IPS DF 19.7 (cell line): ENCODE results near the gene DUSP22.

Source experiments
- DNase-seq: peaks from one replicate; pipeline ENCODE4 v3.0.0-alpha.2; 2013; ENCODE audit warnings: low read depth, low spot score

DUSP22 gene

DNA sequence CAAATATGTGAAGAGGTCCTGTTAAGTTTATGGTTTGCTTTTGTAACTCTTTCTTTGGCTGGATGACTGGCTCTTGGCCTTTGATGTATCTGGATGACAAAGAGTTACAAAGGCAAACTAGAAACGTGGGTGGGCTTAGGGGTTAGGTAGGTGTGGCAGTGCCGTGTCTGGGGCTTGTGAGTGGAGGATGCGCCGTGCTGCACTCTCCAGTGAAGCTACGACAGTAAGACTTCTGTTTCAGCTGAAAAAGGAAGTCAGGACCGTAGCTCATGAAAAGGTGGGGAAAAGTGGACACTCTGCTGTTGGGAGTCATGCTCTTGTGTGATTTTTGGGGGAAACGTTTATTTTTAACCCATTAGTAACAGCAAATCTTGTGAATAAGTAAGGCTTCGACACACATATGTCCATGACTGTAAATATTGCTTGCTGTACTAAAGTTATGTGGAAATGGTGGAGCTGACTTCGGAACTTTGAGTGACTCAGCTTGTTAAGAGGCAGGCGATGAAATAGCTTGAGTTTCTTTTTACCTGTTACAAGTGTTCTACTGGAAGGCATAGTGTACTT lies 45.6 kb downstream of the DUSP22 start:
- no peak for DNase-seq

DNA sequence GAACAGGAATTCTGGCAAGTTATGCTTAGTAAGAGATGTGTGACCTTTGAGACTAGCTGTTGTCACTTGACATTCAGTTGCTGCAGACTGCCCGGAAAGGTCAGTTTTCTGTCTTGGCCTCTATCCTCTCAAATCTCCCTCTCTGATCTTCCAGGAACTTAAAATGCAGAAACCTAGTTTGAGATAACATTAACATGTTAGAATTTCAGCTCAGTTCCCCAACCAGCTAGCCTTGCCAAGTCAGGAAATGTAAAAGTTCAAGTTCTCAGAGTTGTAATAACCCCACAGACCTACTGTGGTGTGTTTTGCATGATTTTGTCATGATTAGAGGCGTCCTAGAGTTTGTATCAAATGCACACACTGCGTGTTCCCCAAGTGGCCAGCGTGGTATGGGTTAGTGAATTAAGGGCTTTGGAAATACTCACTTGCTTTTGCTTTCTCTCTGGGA lies 46.6 kb downstream of the DUSP22 start:
- DNase-seq: no peak

DNA sequence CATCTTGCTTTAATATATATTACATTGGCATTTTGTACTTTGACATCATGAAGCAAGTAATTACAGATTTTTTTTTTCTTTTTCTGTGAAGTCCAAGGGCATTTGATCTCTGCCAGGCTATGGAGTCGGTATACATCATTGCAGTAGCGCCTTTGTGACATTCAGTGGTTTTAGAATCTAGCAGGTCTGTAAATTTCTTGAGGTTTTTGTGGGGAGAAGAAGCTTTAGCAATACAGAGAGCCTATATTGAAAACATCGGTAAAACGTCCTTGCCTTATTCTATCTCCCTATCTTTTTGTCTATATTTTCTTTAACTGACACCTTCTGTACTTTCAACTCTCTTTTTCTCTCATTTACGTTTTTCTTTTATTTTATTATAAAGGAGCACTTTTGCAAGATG lies 47.2 kb downstream of the DUSP22 start:
- no peak for DNase-seq

DNA sequence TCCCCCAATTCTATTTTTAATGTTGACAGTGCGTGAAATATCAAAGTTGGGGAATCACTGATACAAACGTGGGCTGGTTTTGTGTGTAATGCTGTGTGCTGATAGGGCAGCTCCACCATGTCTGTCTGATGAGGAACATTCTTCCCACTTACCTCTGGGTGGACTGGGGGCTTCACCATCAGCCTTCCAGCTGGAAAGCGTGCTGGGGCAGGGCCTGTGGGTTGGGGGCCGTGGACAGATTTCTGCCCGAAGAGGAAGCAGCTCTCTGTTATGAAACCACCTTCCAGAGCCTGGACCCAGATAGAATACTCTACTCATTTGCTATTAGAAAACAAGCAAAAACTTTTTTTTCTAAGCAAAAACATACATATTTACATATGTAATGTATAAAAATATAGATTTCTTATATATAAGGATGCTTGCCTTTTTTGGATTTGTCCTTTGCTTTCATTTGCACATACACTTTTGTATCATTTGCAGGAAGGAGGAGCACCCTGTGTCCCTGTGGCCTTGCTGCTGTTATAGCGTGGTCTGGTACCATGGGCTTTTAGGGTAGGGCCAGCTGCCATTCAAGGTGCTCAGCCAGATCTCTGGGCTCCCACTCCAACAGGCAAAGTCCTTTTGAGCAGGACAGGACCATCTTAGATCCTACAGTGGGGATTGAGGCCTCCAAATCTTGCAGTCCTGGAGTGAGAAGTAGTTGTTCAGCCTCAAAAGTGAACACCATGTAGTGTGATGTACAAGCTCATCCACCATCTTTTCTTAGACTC lies 48.1 kb downstream of the DUSP22 start:
- DNase-seq: no peak

DNA sequence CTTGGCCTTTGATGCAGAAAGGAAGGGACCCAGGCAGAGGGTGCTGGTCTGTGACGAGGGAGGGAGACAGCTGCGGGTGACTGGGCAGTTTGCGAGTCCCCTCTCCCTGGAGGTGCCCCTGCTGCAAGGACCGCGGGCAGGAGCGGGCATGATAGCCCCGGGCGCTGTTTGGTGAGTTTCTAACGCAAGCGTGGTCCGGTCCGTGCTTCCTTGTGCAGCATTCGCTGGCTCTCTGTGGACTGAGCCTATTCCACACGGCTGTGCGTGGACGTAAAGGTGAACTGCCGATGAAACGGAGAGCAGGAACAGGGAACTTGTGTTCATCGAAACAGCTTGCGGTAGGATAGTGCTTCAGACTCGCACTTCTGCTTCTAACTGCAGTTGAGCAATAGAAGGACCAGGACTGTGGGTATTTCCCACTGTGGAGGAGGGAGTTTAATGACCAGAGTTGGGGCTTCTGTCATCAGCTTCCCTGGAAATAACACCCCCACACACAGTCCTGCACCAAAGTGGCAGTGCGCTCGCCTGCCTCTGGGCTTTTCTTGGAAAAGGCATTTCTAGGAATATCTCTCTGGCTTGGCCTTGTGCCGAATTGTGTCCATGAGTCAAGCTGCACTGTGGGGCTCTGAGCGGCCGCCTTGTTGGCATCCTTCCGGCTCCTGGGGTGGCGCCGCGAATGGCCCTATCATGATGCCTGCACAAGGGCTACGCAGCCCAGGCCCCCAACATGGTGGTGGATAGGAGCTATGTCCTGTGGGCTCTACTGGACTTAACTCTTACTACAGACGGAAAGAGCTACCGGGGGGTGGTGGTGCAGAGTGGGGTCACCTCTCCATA lies 48.9 kb downstream of the DUSP22 start:
- DNase-seq: no peak

DNA sequence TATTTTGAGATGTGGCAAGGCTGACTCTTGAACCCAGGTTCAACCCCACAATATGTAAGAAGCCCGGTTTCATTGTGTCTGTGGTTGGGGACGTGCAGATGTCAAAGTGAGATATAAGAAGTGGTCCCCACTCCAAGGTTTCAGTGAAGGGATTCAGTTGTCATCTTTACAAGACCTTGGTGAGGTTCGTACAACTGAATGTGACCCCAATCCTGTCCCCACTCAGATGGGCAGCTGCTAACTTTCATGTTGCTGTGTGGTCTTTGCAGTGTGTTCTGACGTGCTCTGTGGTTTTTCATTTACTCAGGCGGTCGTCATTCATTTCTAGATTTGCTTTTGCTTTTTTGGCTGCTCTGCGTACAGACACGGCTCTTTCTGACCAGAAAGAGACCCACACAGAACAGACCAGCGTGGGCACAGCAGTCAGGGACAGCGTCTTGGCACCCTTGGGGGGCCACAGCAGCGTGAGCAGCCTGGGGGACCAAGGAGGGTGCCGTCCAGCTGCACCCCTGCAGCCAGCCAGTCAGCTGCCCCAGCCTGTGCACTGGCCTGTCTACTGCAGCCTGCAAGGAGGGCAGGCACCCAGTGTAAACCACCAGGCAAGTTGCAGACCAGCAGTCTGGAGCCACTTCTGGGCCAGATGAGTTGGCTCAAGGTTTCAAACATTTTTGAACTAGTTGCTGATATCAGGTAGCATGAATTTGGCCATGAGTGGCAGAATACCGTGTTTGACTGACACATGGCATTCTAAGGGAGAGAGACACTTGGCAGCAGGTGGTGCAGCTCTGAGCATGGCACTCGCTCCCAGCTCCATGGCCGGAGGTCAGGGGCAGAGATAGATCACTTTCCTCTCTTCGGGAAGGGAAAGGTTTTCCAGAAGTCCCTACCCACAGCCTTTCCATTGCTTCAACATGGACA lies 49.9 kb downstream of the DUSP22 start:
- DNase-seq: no peak

DNA sequence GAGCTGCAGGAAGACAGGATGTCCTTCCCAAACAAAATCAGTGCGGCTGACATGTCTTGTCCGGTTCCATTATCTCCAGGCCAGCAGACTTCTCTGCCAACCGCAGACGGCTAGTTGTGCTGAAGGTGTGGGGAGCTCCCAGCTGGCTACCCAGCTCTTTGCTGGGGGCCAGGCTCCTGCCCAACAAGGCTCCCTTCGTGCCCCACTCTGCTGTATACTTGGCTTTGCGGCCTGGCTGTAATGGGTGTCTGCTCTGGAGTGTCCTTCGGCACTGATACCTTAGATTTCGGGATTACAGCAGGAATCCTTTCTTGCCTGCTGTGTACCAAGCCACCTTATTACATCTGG lies 50.5 kb downstream of the DUSP22 start:
- no peak for DNase-seq

DNA sequence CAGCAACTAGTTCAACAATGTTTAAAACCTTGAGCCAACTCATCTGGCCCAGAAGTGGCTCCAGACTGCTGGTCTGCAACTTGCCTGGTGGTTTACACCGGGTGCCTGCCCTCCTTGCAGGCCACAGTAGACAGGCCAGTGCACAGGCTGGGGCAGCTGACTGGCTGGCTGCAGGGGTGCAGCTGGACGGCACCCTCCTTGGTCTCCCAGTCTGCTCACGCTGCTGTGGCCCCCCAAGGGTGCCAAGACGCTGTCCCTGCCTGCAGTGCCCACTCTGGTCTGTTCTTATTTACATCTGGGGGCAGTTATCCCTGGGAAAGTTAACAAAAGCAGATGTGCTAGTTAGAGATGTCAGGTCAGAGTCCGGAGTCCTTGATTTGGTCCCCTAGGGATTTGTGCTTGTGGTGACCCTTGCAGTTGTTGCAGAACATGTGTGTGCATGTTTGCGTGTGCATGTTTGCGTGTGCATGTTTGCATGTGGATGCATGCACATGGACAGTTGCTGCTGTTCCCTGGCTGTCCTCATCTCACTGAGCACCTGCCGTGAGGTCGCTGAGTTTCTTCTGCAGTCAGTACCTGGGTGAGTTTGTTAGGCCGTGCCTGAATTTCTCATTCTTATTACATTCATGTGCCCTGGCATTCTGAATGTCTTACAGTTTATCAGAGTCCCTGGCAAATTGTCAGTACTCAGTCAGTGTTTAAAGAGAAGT lies 51.1 kb downstream of the DUSP22 start:
- no peak for DNase-seq

DNA sequence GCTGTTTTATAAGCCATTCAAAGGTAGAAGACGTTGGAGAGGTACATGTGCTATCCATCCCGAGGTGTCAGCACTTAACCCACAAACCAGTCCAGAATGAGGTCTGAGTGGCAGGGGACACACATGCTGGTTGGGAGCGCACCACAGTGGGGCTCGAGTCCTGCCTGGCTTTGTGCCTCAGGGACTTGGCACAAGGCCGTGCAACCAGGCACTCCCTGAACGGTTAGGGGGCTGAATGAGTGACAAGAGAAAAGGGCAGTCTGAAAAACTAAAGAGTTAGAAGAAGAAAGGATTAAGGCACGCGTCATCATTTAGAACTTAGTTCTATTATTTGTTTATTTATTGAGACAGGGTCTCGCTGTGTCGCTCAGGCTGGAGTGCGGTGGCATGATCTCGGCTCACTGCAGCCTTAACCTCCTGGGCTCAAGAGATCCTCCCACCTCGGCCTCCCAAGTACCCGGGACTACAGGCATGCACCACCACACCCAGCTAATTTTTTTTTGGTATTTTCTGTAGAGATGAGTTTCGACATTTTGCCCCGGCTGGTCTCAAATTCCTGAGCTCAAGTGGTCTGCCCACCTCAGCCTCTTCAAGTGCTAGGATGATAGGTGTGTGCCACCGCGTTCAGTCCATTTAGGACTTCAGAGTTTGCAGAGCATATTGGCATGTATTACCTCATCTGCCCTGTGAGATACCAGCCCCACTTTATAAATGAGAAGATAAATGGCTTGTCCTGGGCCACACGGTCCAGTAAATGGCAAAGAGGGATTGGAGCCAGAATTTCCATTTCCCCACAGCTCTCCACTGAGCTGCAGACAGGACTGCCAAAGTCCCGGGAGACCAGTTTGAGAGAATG lies 51.9 kb downstream of the DUSP22 start:
- no peak for DNase-seq

DNA sequence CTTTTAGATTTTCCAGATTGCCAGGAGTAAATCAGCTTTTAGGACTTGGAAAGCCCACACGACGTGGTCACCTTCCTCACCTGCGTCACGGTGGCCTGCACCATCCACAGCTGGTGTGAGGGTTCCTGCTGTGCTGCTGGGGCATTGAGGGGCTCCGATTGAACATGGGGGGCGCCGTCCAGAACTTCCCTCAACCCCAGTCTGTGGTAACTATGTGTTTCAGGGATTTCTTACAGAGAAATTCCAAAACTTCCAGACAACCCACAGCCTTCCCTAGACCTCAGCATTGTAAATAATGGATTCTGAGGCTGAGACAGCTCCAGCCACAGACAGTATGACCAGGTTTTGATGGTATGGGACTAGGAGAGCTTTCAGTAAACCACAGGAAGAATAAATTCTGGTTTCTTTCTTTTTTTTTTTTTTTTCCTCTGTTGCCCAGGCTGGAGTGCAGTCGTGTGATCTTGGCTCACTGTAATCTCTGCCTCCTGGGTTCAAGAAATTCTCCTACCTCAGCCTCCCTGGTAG lies 52.6 kb downstream of the DUSP22 start:
- DNase-seq: no peak

DNA sequence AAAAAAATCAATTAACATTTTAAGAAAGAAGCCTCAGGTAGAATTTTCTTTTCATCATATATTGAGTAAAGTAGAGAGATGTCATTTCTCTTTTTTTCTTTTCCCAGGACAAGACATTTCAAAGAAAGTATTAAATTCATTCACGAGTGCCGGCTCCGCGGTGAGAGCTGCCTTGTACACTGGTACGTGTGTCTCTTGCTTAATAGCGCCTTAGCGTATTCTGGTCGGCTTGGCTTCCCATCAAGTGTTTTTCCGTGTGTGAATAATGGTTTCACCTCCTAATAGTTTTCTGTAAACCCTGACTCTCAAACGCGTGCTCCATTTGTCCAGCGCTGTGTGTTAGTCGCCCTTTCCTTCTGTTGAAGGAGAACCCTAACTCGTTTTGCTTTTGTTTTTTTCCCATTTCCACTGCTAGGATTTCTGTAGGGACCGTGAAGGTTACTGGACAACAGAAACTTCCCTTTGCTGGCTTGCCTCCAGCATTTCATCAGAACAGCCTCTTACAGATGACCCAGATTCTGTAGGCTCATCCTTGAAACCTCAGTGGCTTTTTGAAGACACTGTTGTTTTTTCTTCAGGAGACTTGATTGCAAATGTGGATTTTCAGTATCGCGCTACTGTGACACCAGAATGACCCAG lies 53.6 kb downstream of the DUSP22 start:
- DNase-seq: no peak

DNA sequence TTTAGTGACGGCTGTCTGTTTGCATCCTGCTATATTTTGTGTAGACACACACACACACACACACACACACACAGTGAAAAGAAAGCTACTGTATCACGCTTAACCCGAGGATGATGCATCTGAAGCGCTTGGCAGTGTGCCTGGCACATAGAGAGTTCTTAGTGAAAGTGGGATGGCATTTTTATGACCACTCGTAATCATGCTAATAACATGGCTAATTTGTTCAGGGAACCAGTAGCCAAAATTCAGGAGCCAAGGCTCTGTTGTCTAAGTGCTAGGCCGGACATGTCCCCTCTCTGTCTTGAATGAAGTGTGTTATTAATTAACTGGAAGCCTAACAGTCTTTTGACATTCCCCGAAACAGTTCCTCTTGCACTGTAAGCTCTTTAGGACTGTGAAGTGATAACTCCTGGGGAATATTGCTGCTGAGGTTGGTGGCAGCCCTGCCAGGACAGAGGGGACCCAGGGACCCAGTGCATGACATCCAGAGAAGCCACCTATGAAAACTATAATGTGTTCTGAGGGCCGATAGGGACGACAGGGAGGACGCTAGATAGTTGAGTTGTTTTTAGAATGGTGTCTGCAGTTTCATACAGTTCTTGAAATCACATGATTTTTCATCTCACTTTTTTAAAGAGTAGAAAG lies 54.2 kb downstream of the DUSP22 start:
- no peak for DNase-seq

DNA sequence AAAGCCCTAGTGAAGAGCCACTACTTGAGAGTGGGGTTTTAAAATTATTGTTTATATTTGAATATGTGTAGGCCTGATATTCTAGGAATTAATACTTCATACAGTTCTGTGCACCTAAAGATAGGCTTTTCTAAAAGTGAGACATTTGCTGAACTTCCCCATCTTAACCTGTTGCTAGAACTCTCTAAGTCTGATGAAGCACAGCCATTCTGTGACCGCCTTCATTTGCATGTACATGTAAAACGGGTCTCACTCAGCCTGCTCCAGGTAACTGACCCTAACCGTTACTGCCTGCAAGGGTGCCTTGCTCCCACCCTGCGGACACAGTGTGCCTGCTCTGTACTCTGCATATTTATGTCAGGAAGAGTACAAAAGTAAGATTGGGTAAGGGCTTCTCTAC lies 54.9 kb downstream of the DUSP22 start:
- no peak for DNase-seq

DNA sequence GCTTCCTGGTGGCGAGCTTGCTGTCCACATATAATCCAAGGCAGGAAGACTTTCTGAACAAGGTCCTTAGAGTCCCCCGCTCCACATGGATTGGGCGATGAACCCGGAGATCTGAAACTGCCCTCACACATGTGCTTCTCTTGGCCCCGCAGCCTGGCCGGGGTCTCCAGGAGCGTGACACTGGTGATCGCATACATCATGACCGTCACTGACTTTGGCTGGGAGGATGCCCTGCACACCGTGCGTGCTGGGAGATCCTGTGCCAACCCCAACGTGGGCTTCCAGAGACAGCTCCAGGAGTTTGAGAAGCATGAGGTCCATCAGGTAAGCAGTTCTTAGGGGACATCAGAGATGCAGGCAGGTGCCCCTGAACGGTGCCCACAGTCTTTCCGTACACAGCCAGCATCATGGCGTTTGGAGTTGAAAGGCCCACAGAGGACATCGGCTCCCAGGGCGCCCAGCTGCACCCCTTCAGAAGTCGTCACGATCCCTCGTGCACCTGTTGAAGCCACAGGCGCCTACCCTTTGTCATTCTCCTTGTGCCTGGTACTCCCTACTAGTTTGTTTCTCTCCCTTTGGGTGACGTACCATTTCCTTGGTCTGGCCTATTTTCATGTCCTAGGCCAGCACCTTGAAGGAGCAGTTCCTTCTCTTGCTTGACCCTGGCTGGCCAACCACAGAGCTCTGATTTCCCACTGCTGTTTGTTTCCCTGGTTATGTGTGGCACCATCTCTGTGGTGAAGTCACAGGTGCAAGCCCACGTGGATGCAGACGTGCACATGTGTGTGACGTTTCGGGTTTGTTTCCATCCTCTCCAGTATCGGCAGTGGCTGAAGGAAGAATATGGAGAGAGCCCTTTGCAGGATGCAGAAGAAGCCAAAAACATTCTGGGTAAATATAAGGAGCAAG lies 55.9 kb downstream of the DUSP22 start:
- DNase-seq: no peak

DNA sequence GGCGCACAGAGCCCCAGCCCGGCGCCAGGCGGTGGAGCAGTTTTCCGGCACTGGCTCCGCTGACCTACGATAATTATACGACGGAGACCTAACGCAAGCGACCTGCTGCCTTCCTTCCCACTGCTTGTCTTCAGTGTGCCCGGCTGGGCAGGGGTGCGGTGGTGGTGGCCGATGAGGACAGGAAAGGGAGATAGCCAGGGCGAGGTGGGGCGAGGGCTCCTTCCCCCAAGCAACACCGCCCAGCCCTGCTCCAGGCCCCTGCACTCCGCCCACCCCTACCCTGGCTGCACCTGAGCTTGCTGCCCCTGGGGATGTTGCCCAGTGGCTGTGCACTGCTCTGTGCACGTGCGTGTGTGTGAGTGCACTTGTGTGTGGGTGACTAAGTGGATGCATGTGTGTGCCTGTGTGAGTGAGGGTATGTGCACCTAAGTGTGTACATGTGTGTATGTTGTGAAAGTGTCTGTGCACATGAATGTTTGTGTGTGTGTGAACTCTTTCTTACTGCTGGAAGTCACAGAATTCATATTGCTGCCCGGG lies 56.6 kb downstream of the DUSP22 start:
- no peak for DNase-seq

DNA sequence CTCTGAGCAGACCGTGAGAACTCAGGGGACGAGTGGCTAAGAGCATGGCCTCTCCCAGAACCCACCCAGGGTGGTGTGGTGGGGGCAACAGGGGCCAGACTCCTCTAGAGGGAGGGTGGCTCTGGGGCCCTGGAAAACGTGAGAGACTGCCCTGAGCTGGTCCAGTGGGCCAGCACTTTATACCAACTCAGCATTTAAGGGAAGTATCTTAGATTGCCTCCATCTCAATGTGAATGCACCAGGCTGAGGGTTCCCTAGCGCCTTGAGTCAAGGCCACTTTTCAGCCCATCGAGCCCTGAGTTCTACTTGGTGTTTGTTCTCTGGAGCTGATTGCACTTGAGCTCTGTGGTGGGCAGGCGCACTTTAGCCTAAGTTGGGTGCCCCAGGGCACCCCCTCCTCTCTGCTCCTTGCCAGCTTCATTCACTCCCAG lies 57.2 kb downstream of the DUSP22 start:
- DNase-seq: no peak

DNA sequence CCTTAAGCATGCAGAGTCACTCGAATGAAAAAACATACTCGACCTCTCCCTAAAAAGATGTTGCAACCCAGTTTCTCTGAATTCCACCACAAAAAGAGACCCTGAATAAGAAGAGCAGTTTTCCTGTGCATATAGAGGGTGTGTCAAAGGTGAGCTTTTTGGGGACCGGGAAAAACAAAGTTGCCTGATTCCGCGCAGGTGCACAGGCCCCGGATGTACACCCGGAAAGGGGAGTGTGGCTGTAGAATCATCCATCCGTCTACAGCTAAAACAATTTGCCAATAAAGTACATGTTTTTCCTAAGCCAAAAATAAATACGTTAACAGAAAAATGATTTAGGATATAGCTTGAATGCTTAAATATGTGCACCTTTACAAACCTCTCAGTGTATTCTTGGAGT lies 58.1 kb downstream of the DUSP22 start:
- no peak for DNase-seq
